ENCODE data around the gene ADAM15. TPM values are rescaled to one million over a fixed set of nuclear protein-coding genes. Genes with fewer than 3 reads are reported as not detected.

ADAM15 gene
- polyA plus RNA-seq, 2 of the 4 experiments (the other 2 are of a cell fraction) = 25.6 to 33.0 TPM

DNA sequence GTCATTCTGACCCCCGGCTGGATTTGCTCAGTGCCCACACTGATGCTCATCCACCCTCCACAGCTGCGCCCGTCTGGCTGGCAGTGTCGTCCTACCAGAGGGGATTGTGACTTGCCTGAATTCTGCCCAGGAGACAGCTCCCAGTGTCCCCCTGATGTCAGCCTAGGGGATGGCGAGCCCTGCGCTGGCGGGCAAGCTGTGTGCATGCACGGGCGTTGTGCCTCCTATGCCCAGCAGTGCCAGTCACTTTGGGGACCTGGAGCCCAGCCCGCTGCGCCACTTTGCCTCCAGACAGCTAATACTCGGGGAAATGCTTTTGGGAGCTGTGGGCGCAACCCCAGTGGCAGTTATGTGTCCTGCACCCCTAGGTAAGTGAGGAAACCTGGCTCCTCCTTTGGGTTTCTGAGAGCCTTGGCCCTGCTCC is 6.7 kb downstream of the ADAM15 start:
- Histone ChIP-seq H3K9me3 (no peaks in the 10 kb centered on the region), H3K4me2 (no peak overlapping the region), H3K4me1 (peaks cover 17% of the 10 kb centered on the region), H3K4me3 (no peak overlapping the region), H3K27ac (no peak overlapping the region)
- TF ChIP-seq FOXS1 (CRISPR knock-in tag; IDR thresholded peaks at IDR 0.05) = no peak
- no peak for TF ChIP-seq NR3C1 (IDR thresholded peaks at IDR 0.05)
- no peak for TF ChIP-seq POLR2AphosphoS2 (conservative IDR thresholded peaks at IDR 0.05; ENCODE audit: low read length)
- TF ChIP-seq BHLHE40 (IDR thresholded peaks at IDR 0.05; ENCODE audit: low read depth, low read length) = no peak
- no peak for TF ChIP-seq CBX2 (IDR thresholded peaks at IDR 0.05; ENCODE audit: borderline replicate concordance, low read depth)
- TF ChIP-seq ESRRA (IDR thresholded peaks at IDR 0.05; ENCODE audit: borderline replicate concordance, low read length) = no peak
- no peak for TF ChIP-seq SMC3 (IDR thresholded peaks at IDR 0.05)
- no peak for TF ChIP-seq FOSB (CRISPR knock-in tag; IDR thresholded peaks at IDR 0.05)
- no peak for TF ChIP-seq ZFP36 (IDR thresholded peaks at IDR 0.05; ENCODE audit: borderline replicate concordance, partially characterized antibody)
- TF ChIP-seq, protein P1, sequence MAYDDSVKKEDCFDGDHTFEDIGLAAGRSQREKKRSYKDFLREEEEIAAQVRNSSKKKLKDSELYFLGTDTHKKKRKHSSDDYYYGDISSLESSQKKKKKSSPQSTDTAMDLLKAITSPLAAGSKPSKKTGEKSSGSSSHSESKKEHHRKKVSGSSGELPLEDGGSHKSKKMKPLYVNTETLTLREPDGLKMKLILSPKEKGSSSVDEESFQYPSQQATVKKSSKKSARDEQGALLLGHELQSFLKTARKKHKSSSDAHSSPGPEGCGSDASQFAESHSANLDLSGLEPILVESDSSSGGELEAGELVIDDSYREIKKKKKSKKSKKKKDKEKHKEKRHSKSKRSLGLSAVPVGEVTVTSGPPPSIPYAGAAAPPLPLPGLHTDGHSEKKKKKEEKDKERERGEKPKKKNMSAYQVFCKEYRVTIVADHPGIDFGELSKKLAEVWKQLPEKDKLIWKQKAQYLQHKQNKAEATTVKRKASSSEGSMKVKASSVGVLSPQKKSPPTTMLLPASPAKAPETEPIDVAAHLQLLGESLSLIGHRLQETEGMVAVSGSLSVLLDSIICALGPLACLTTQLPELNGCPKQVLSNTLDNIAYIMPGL (CRISPR knock-in tag; IDR thresholded peaks at IDR 0.05; ENCODE audit: borderline replicate concordance) = no peak
- no peak for TF ChIP-seq PHF8 (IDR thresholded peaks at IDR 0.05; ENCODE audit: borderline replicate concordance, low read depth)
- TF ChIP-seq EHMT2 (IDR thresholded peaks at IDR 0.05; ENCODE audit: low read depth) = no peak
- TF ChIP-seq CEBPB (IDR thresholded peaks at IDR 0.05) = no peak
- no peak for TF ChIP-seq FOSL2 (IDR thresholded peaks at IDR 0.05)
- TF ChIP-seq FOSL2 (CRISPR knock-in tag; IDR thresholded peaks at IDR 0.05) = no peak
- TF ChIP-seq CHD2 (IDR thresholded peaks at IDR 0.05; ENCODE audit: low read length, partially characterized antibody) = no peak
- TF ChIP-seq EHF (CRISPR knock-in tag; IDR thresholded peaks at IDR 0.05) = no peak
- TF ChIP-seq KDM5A (IDR thresholded peaks at IDR 0.05) = no peak
- FAIRE-seq = no peak
- CTCF ChIA-PET = interaction anchor here (0.6 to 27.3 kb wide), 8 partner anchors 15 to 388 kb away, joined by 3 to 350 read pairs (median 4); partner anchors contain the start of gene EFNA3
- ATAC-seq = no peak
- DNase-seq (ENCODE audit: low read depth in 1 of 2, low spot score in 1 of 2) = no peak
- 82% methylated on average over 10 of the region's 13 CpGs for WGBS (ENCODE audit: missing lambda C conversion rate)
- POLR2A ChIA-PET = interaction anchor here (1.2 kb wide), 1 partner anchor 88 kb away, joined by 3 read pairs; no protein-coding TSS in a partner anchor

DNA sequence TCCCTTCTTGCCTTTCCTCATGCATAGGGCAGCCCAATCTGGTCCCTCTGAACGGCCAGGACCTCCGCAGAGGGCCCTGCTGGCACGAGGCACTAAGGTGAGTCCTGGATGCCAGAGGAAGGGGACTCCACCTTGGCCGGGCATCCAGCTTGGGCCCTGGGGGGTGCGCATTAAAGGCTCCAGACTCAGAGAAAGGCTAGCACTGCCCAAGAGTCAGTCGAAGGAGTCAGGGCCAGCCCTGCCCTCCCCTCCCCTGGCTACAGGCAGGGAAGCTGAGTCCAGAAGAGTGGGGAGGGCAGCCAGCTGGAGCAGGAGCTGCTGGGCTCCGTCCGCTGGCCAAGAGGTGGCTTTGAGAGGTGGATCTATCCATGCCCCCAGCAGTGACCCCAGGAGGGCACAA is 9.6 kb downstream of the ADAM15 start:
- FAIRE-seq = no peak
- POLR2A ChIA-PET = interaction anchor here (0.5 kb wide), 1 partner anchor 76 kb away, joined by 5 read pairs; no protein-coding TSS in a partner anchor

More for the DNA sequence above, 9.6 kb downstream of the ADAM15 start:
- no peak overlapping the region for H3K4me2 ChIP-seq
- TF ChIP-seq, protein P2, sequence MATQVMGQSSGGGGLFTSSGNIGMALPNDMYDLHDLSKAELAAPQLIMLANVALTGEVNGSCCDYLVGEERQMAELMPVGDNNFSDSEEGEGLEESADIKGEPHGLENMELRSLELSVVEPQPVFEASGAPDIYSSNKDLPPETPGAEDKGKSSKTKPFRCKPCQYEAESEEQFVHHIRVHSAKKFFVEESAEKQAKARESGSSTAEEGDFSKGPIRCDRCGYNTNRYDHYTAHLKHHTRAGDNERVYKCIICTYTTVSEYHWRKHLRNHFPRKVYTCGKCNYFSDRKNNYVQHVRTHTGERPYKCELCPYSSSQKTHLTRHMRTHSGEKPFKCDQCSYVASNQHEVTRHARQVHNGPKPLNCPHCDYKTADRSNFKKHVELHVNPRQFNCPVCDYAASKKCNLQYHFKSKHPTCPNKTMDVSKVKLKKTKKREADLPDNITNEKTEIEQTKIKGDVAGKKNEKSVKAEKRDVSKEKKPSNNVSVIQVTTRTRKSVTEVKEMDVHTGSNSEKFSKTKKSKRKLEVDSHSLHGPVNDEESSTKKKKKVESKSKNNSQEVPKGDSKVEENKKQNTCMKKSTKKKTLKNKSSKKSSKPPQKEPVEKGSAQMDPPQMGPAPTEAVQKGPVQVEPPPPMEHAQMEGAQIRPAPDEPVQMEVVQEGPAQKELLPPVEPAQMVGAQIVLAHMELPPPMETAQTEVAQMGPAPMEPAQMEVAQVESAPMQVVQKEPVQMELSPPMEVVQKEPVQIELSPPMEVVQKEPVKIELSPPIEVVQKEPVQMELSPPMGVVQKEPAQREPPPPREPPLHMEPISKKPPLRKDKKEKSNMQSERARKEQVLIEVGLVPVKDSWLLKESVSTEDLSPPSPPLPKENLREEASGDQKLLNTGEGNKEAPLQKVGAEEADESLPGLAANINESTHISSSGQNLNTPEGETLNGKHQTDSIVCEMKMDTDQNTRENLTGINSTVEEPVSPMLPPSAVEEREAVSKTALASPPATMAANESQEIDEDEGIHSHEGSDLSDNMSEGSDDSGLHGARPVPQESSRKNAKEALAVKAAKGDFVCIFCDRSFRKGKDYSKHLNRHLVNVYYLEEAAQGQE (IDR thresholded peaks at IDR 0.05) = no peak
- no peak for TF ChIP-seq NR3C1 (IDR thresholded peaks at IDR 0.05)
- TF ChIP-seq, protein P1 (CRISPR knock-in tag; IDR thresholded peaks at IDR 0.05; ENCODE audit: borderline replicate concordance) = no peak
- no peak for TF ChIP-seq CHD4 (IDR thresholded peaks at IDR 0.05; ENCODE audit: borderline replicate concordance)
- TF ChIP-seq KDM1A (IDR thresholded peaks at IDR 0.05; ENCODE audit: low read depth) = no peak
- no peak for TF ChIP-seq FOSL2 (IDR thresholded peaks at IDR 0.05)
- TF ChIP-seq FOSL2 (CRISPR knock-in tag; IDR thresholded peaks at IDR 0.05) = no peak
- TF ChIP-seq, protein P3, sequence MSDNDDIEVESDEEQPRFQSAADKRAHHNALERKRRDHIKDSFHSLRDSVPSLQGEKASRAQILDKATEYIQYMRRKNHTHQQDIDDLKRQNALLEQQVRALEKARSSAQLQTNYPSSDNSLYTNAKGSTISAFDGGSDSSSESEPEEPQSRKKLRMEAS (IDR thresholded peaks at IDR 0.05) = no peak
- H3K27ac ChIP-seq = no peak overlapping the region
- 86% methylated on average over 5 of the region's 8 CpGs for WGBS (ENCODE audit: missing lambda C conversion rate)
- CTCF ChIA-PET = interaction anchor here (0.7 to 27.3 kb wide), 24 partner anchors 8 to 579 kb away, joined by 3 to 350 read pairs (median 5); partner anchors contain the start of genes ADAM15, EFNA3 and KRTCAP2
- ATAC-seq (no peak), DNase-seq (ENCODE audit: low read depth in 1 of 2, low spot score in 1 of 2) (no peak)
- peaks cover 23% of the 10 kb centered on the region for H3K4me1 ChIP-seq
- no peak overlapping the region for H3K4me3 ChIP-seq
- H3K9me3 ChIP-seq = no peaks in the 10 kb centered on the region

All from A549 (cell line).